ENCODE results near the gene MGMT.
A peak's percentile ranks its signal among the peaks of the same experiment; 100 is the strongest.

Gene MGMT

GRCh38 chr10:129744134-129745111 lies 277.4 kb downstream of the MGMT start:
- no peak for DNase-seq

GRCh38 chr10:129745186-129745750 lies 278.2 kb downstream of the MGMT start:
- no peak for DNase-seq

GRCh38 chr10:129754211-129755050 lies 287.4 kb downstream of the MGMT start:
- DNase-seq: no peak

GRCh38 chr10:129755158-129755591 lies 288.1 kb downstream of the MGMT start:
- DNase-seq: no peak

GRCh38 chr10:129755621-129756020 lies 288.6 kb downstream of the MGMT start:
- DNase-seq: no peak

GRCh38 chr10:129756912-129757901 lies 290.2 kb downstream of the MGMT start:
- DNase-seq: peak; percentile 12

GRCh38 chr10:129758207-129759021 lies 291.4 kb downstream of the MGMT start:
- no peak for DNase-seq

- no peak for DNase-seq
Observed at GRCh38 chr10:129759214-129760002, 292.4 kb downstream of the MGMT start.

- no peak for DNase-seq
Observed at GRCh38 chr10:129760003-129760315, 292.9 kb downstream of the MGMT start.

- DNase-seq: no peak
Observed at GRCh38 chr10:129760416-129760815, 293.4 kb downstream of the MGMT start.

- DNase-seq: no peak
Observed at GRCh38 chr10:129761197-129761972, 294.3 kb downstream of the MGMT start.

- DNase-seq: no peak
Observed at GRCh38 chr10:129761981-129762956, 295.2 kb downstream of the MGMT start.

- no peak for DNase-seq
Observed at GRCh38 chr10:129764011-129764900, 297.2 kb downstream of the MGMT start.

- DNase-seq: no peak
Observed at GRCh38 chr10:129764901-129765663, 298.0 kb downstream of the MGMT start.

- no peak for DNase-seq
Observed at GRCh38 chr10:129765664-129766550, 298.9 kb downstream of the MGMT start.
